ENCODE measurements around the gene VRK1. TPM values are rescaled to one million over a fixed set of nuclear protein-coding genes. Genes with fewer than 3 reads are reported as not detected.

Gene VRK1
- polyA plus RNA-seq, 1 donor, result 11.2 TPM

GRCh38 chr14:96826818-96827217 is 29.6 kb downstream of the VRK1 start:
- no peak for DNase-seq (ENCODE audit: low read depth)

- no peak for DNase-seq (ENCODE audit: low read depth)
These were observed 30.1 kb downstream of the VRK1 start for GRCh38 chr14:96827290-96827689.

GRCh38 chr14:96829791-96830190 is 32.6 kb downstream of the VRK1 start:
- DNase-seq (ENCODE audit: low read depth), result no peak

GRCh38 chr14:96830946-96831345 is 33.8 kb downstream of the VRK1 start:
- no peak for DNase-seq (ENCODE audit: low read depth)

- DNase-seq (ENCODE audit: low read depth), result no peak
These were observed 35.2 kb downstream of the VRK1 start for GRCh38 chr14:96832351-96832750.

GRCh38 chr14:96838449-96838848 is 41.3 kb downstream of the VRK1 start:
- no peak for DNase-seq (ENCODE audit: low read depth)

- no peak for DNase-seq (ENCODE audit: low read depth)
These were observed 42.1 kb downstream of the VRK1 start for GRCh38 chr14:96839251-96839650.

GRCh38 chr14:96843137-96843536 is 46.0 kb downstream of the VRK1 start:
- no peak for DNase-seq (ENCODE audit: low read depth)

GRCh38 chr14:96844857-96845570 is 47.8 kb downstream of the VRK1 start:
- no peak for DNase-seq (ENCODE audit: low read depth)

- DNase-seq (ENCODE audit: low read depth), result no peak
These were observed 50.3 kb downstream of the VRK1 start for GRCh38 chr14:96847451-96847850.

- no peak for DNase-seq (ENCODE audit: low read depth)
These were observed 50.8 kb downstream of the VRK1 start for GRCh38 chr14:96848011-96848410.

GRCh38 chr14:96849733-96850132 is 52.6 kb downstream of the VRK1 start:
- no peak for DNase-seq (ENCODE audit: low read depth)

- no peak for DNase-seq (ENCODE audit: low read depth)
These were observed 54.7 kb downstream of the VRK1 start for GRCh38 chr14:96851694-96852381.

- peak; percentile 11 for DNase-seq (ENCODE audit: low read depth)
These were observed 55.7 kb downstream of the VRK1 start for GRCh38 chr14:96852823-96853422.

GRCh38 chr14:96858643-96859042 is 61.5 kb downstream of the VRK1 start:
- DNase-seq (ENCODE audit: low read depth), result no peak

GRCh38 chr14:96861568-96862310 is 64.6 kb downstream of the VRK1 start:
- no peak for DNase-seq (ENCODE audit: low read depth)

- DNase-seq (ENCODE audit: low read depth), result no peak
These were observed 66.3 kb downstream of the VRK1 start for GRCh38 chr14:96863327-96863985.

GRCh38 chr14:96863986-96864330 is 66.8 kb downstream of the VRK1 start:
- DNase-seq (ENCODE audit: low read depth), result no peak

- no peak for DNase-seq (ENCODE audit: low read depth)
These were observed 70.5 kb downstream of the VRK1 start for GRCh38 chr14:96867634-96868033.

GRCh38 chr14:96874127-96874526 is 76.9 kb downstream of the VRK1 start:
- DNase-seq (ENCODE audit: low read depth), result no peak

- DNase-seq (ENCODE audit: low read depth), result no peak
These were observed 79.6 kb downstream of the VRK1 start for GRCh38 chr14:96876747-96877146.

GRCh38 chr14:96881713-96882112 is 84.5 kb downstream of the VRK1 start:
- no peak for DNase-seq (ENCODE audit: low read depth)
